ENCODE measurements around the gene ANXA8.

- TF ChIP-seq CTCF (conservative IDR thresholded peaks at IDR 0.05 in 1 of 2, IDR thresholded peaks at IDR 0.05 in 1 of 2; ENCODE audit: low read depth in 1 of 2, low read length in 2 of 2): no peak
- no peak for TF ChIP-seq EZH2 (IDR thresholded peaks at IDR 0.05; ENCODE audit: low read length, missing control alignments)
These were observed 43.7 kb downstream of the ANXA8 start for GRCh38 chr10:47440207-47440606.
